GM18502 (cell line): ENCODE results near the gene IQGAP2.
"Not testable (repeated sequence)": the region's sequence is repeated elsewhere in the genome, so short reads cannot be mapped to it uniquely, and the experiment has no call there.

Source experiments
- ATAC-seq: cut with Tn5 transposase; IDR thresholded peaks from one replicate; pipeline ENCODE4 v1.9.1; 2021; ENCODE audit warnings: mild to moderate bottlenecking; ENCODE audit not compliant: unreplicated experiment, poor library complexity

Gene IQGAP2

DNA sequence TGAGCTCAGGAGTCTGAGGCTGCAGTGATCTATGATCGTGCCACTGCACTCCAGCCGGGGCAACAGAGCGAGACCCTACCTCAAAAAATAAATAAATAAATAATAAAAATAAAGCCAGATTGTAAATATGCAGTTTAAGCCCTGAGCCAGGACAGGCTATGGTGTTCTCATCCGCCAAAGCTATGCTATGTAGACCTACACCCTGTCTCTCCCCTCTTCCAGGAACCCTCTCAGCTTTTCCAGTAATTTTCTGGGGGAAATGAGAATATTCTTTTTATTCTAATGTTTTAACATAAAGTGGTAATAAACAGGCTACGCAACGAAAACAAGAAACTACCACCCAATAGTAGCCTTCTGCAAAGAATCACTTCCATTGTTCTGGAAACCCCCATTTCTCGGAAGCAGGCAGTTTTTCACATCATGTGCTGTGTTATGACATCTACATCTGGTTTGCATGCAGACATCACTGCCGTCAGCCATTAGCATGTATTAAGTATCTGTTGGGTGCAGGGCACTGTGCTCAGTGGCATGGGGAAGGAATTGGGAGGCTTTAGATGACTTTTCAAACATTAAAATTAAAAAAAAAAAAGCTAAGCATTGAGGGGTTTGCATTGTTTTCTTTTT lies 274.9 kb downstream of the IQGAP2 start:
- no peak for ATAC-seq

DNA sequence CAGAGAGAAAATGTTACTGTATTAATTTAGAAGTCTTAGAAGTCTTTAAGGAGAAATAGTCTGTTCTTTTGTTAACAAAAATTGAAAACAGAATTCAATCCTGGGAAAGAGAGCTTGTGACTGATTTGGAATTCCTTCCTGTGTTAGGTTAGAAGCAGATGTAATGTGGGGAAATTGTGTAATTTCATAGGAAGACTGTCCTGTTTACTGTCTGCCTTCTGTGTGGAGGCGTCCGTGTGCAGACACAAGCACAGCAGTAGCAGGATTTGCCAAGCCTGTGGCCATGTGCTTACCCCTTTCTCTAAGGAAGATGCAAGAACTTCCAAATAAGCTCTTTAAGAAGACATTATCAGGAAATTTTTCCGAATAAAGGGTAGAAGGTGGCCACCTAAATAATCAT lies 276.1 kb downstream of the IQGAP2 start:
- no peak for ATAC-seq

DNA sequence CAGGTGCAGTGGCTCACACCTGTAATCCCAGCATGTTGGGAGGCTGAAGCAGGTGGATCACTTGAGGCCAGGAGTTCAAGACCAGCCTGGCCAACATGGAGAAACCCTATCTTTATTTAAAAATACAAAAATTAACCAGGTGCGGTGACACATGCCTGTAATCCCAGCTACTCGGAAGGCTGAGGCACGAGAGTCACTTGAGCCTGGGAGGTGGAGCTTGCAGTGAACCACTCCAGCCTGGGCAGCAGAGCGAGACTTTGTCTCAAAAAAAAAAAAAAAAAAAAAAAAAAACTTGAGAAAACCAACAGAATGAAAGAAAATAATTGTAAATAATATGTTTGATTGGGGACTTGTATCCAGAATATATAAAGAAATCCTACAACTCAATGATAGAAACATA lies 277.7 kb downstream of the IQGAP2 start:
- ATAC-seq: not testable (repeated sequence)

DNA sequence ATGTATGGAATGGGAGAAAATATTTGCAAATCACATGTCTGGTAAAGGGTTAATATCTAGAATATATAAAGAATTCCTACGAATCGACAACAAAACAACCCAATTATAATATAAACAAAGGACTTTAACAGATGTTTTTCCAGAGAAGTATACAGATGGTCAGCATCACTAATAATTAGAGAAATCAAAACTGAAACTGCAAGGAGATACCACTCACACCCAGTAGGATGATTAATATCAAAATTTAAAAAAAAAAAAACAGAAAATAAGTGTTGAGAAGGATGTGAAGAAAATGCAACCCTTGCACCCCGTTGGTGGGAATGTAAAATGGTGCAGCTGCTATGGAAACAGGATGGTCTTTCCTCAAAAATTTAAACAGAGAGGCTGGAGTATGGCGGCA lies 278.2 kb downstream of the IQGAP2 start:
- ATAC-seq: no peak

DNA sequence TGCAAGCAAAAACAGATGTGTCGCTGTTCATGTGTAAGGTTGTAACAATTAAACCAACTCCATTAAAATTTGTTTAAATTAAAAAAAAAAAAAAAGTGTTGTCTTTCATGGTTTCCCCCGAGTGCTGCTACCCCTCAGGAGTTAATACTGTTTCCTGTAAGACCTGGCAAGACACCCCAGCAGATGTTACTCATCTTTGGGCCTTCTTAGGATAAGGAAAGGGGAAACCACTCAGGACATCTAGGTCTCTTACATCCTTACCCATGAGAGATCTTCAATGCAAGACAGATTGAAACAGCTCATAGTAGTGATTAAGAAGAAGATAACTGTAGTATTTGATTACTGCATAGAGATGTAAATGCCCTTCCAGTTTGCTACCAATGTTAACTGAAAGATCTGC lies 279.3 kb downstream of the IQGAP2 start:
- ATAC-seq: no peak

DNA sequence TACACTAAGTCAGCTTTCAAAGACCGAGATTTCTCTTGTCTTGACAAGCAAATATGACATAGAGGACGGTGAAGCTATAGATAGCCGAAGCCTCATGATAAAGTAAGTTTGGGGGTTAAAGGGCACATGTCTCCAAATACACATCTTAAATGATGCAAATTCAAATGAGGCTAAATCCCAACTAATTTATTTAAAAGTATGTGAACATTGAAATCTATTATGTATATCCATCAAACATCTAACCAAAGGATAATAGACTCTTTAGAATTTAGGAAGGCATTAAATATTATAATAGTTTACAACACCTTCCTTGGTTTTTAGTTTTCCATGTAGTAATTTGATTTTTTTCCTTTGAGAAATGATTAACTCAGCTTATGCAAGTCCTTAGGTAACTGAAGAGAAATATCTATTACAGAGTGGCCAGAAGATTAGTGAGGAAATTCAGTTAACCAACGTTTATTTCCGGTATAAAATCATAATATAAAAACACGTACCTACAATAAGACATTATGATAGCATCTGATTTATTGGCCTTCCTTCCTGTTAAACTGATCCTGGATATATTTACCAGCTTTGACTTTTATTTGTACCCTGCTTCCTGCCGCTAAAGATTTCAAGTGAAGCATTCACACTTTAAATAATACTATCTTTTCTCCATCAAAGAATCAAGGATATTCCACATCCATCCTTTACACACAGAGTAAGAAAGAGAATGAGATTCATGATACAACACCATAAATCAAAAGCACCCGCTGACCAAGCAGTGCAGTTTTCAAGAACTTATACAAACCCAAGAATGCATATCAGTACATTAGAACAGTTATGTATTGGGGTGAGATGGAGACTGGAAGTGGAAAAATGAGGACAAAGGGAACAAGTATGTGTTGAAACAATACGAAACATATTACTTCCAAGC lies 281.0 kb downstream of the IQGAP2 start:
- ATAC-seq: no peak

DNA sequence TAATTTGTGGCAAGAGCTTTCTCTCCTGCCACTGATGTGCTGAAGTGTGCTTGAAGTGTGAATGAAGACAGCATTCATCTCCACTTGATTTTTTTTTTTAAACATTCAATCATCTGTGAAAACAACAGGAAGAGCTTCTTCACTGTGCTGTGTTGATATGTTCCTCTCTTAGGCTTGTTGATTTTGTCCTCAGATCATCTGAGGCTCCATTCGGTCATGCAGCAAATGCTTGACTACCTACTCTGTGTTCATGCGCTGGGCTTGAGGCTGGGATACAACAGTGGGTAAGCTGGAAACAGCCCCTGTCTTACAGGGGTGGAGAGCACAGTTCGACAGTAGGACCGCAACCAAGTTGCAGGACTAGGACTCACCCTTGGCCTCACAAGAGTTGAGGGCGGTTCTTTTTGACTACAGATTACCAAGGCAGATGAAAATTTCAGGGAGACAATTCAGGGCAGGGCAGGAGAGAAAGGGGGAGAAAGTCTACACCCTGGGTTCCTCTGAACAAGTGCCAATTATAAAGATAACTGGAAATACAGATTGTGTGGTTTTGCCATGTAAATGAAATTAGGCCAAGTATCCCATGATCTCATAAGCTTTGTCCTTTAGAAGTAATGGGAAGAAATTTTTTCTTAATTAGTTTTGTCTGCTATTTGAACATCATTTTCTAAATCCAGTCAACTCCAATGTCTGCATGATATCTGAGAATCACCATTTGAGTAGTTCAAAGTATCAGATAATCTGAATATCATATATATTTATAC lies 281.9 kb downstream of the IQGAP2 start:
- ATAC-seq: no peak

DNA sequence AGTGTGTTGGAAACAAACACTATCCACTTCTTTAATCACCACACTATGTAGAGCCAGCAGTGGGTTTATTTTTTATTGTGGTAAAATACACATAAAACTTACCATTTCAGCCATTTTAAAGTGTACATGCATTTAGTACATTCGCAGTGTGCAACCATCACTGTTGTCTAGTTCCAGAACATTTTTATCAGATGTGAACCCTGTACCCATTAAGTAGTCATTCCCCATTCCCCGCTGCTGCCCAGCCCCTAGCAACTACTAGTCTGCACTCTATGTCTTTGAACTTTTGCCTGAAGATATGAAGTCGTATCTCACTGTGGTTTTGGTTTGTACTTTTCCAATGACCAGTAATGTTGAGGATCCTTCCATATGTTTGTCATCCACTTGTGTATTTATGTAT lies 282.6 kb downstream of the IQGAP2 start:
- no peak for ATAC-seq

DNA sequence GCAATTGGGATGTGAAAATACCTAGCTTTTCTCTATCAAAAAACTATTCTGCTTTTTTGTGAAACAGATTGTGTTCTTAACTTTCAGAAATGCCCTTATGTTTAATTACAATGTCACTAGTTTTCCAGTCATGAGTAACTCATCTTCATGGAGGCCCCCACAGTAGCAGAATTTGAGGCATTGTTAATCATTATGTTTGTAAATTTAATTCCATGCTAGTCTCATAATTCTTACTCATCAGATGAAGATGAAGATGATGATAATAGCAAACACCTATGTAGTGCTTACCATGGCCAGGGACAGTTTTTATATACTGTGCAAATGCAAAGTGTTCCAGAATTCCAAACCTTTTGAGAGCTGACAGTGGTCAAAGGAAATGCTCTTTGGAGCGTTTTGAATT lies 285.1 kb downstream of the IQGAP2 start:
- ATAC-seq: no peak

DNA sequence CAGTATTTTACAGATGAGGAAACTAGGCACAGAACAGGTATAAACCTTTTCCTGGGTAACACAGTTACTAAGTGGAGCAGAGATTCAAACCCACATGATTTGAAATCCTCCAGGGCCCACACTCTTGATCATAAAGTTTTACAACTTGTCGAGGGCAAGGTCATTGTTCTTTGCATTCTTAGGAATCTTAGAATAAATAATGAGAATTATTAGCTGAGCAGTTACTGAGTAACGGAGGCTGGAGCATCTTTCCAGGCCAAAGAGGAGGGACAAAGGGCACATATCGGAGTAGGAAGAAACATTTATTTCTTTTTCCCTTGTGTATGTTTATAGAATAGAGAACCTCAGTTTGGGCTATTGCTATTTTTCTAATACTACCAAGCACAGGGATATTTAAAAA lies 285.8 kb downstream of the IQGAP2 start:
- ATAC-seq: no peak

DNA sequence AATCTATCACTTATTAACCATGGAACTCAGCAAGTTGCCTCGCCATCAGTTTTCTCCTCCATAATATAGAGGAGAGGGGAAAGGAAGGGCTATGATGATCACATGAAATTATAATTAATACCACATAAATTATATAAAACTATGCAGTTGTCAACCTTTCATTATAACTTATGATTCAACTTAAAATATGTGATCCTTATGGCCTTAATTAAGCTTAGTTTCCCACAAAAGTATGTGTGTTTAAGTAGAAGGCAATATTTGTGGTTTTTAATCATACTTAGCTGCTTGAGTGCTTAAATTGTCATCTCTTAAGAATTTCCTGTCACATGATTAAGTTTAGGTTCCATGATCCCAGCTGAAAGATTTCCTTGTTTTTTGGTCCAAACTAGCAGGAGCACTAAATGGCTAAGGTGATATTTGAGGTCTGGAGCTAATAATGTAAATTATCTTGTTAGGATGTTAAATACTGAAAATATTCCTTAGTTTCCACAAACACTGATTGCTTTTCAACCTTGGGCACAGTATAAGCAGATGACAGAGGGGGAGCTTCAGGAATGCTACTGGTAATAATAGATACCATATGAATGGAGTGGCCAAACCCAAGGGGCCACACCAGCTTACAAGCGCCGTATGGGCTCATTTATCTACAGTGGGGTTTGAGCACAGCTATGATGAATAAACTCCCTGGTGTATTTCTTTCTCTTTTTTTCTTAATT lies 286.4 kb downstream of the IQGAP2 start:
- no peak for ATAC-seq

DNA sequence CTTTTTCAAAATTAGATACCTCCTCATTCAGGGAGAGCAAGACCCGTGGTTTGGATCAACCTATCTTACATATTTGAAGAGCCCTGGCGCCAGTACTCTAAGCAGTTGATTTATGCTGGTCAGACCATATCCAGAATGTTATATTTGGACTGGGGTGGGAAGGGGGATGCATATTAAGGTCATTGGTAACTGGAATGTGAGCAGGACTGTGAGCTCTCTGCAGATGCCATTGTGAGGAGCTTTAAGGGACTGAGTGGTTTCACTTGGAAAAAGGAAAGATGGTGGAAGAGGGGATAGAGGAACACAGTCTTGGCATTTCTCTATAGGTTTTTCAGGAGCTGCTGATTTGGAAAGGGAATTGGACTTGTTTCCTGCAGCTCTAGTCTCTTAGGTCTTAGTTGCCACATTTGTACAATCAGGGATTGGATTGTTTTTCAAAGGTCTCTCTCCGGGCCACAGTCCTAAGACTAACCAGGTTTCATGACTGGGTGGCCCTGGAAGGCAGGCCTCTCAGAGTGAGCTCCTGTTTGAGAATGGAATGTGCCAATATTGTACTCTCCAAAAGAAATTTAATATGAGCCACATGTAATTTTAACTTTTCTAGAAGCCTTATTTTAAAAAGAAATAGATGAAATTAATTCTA lies 287.1 kb downstream of the IQGAP2 start:
- ATAC-seq: no peak

DNA sequence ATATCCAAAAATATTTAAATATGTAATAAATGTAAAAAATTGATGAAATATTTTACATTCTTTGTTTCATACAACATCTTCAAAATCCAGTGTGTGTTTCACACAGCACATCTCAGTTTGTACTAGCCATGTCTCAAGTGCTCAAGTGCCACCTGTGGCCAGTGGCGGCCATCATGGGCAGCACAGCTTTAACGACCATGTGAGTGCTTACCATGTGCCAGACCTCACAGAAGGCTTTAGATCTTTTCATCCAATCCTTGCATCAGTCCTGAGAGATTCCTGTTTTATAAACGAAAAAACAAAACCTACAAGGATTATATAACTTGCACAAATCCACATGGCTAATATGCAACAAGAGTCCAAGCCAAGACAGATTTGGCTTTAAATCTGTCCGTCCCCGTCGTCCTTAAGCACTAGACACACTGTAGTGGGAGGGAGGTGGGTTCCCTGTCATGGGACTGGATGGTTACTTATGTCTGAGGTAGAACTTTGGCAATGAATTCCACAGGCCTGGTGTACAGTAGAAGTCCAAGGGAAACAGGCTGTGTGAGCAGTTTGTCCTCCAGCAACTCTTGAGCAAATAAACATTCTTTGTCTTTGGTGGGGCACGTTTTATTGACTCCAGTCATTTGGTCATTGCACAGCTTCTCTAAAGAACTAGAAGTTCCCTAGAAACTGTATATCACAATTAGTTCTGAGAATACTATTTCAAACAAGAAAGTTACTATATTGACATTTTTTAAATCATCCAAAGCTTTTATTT lies 287.8 kb downstream of the IQGAP2 start:
- no peak for ATAC-seq

DNA sequence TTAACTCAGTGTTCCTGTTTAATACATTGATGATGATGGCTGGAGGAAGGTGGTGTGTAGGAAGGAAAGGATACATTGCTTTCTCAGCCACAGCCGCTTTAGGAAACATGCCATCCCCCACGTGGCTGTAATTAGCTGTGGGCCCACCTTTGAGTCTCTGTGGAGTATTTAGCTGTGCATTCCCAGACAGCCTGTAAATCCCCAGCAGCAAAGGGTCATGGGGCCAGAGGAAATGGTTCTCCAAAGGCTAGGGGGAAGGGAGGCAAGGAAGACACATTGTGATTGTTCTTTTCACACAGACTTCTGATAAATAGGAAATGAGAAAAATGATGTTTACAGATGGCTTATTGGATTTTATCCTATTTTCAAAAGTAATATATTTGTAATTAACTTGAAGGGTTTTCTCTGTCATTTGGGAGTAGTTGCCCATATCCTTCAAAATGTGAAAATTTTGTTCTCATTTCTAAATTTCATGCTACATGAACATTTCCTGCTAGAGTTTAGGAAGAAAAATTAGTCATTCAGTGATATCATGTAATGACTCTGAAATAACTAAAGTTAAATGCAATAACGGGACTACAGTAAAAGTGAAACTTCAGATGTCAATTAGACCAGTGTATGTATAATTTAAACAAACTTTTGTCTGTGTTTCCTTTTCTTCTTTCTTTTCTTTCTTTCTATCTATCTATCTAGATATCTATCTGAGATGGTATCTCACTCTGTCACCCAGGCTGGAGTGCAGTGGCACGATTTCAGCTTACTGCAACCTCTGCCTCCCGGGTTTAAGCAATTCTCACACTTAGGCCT lies 288.6 kb downstream of the IQGAP2 start:
- peak; percentile 59 for ATAC-seq

DNA sequence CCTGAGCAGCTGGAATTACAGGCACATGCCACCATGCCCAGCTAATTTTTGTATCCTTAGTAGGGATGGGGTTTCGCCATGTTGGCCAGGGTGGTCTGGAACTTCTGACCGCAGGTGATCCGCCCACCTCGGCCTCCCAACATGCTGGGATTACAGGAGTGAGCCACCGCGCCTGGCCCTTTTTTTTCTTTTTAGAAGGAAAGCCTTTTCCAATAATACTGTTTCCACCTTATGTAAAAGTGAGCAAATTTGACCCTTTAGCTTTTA lies 289.1 kb downstream of the IQGAP2 start:
- ATAC-seq: no peak

DNA sequence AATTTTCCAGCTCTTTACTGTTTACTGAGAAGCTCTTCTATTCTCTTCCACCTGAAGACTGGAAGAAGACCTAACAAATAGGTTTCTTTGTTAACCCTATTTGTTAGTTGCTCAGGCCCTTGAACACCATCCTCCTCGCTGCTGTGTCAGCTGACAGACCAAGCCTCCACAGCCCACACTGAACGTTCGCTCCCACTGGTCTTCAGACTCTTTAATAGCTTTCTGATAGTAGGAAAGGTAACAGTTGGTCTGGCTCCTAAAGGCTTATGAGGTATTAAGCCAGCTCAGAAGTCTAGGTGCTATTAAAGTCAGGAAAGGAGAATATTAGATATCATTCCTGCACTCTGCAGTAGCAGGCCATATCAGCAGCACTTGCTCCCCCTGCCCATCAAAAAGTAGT lies 289.6 kb downstream of the IQGAP2 start:
- no peak for ATAC-seq

DNA sequence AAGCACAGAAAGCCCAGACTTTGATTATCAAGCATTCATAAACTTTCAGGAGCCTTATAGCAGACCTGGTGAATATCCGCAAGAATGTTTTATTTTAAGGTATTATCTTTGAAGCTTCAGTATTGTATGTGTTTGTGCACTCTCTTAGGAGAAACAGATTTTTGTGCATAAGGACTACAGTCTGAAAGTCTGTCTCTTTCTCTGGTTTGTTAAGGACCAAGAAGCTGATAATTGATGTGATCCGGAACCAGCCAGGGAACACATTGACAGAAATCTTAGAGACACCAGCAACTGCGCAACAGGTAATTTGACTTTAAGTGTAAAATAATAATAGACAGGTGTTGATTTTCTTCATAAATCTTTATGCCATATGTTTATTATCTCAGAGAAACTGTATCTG lies 290.1 kb downstream of the IQGAP2 start:
- no peak for ATAC-seq

DNA sequence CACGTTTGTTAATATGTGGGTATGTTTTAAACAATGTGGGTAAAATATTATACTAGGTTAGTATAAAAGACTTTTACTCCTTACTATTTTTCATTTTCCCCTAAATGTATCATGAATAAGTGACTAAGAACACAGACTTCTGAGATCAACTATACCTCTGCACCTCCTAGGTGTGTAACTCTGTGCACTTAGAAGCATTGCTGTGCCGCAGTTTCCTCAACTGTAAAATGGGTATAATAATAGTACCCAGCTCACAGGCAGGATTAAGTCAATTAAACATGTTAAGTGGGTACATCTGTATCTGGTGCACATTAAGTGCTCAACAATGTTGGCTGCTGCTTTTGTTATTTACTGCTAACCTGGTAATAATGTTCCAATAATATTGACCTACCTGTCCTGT lies 291.2 kb downstream of the IQGAP2 start:
- ATAC-seq: no peak

DNA sequence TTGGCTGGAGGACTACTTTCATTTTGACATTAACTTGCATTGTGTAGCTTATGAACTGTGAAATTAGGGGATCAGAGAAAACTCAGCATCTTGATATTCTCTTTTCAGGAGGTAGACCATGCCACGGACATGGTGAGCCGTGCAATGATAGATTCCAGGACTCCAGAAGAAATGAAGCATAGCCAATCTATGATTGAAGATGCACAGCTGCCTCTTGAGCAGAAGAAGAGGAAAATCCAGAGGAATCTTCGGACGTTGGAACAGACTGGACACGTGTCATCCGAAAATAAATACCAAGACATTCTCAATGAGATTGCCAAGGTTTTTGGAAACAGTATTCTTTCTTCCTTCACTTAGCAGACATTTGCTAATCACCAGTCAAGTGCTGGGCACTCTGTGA lies 292.3 kb downstream of the IQGAP2 start:
- no peak for ATAC-seq
